ENCODE measurements around the gene OR13C2.
"Not testable (repeated sequence)": the region's sequence is repeated elsewhere in the genome, so short reads cannot be mapped to it uniquely, and the experiment has no call there.

Gene OR13C2

GRCh38 chr9:104605527-104605926 lies at the start of gene OR13C2:
Gene OR13C2 (minus strand): TSS chr9:104605627. CDS start chr9:104605627, 0 bp downstream.
- not testable (repeated sequence) for DNase-seq (ENCODE audit: low read depth, low spot score)

- DNase-seq (ENCODE audit: low read depth, low spot score) = no peak
Measured at GRCh38 chr9:104635456-104635855, 30.0 kb upstream of the OR13C2 start.

DNA sequence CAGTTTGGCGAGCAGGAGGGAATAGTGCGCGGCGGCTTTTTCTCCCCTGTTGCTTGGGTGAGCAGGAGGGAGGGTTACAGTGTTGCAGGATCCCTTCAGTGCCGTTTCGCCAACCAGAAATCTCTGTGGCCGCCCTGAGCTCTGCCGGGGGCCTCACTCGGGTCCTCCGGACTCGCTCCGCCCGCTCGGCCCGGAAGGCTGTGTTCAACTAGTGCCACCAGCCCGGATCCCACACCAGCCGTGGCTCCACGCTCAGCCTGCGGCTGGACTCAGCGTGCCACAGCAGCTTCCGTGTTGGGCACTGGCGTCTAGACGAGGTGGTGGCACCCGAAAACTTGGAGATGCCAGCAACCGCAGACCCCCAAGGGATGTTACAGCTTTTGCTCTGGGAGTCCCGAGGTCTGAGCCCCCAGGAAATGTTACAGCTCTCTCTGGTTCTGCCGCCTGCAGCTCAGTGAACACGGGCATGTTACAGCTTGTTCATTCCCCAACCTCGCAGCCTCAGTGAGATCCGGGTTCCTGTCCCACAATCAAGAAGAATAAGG lies 28.6 kb upstream of the OR13C2 start:
- no peak for DNase-seq (ENCODE audit: low read depth, low spot score)

DNA sequence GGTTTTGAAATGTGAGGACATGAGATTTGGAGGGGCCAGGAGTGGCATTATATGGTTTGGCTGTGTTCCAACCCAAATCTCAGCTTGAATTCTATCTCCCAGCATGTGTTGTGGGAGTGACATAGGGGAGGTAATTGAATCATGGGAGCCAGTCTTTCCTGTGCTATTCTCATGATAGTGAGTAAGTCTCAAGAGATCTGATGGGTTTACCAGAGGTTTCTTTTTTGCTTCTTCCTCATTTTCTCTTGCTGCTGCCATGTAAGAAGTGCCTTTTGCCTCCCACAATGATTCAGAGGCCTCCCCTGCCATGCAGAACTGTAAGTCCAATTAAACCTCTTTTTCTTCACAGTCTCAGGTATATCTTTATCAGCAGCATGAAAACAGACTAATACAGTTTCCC lies 20.5 kb upstream of the OR13C2 start:
- DNase-seq (ENCODE audit: low read depth, low spot score) = not testable (repeated sequence)

GRCh38 chr9:104618104-104618503 lies 12.7 kb upstream of the OR13C2 start, which contains the start of gene OR13C9:
Gene OR13C9 (minus strand): TSS chr9:104618204. CDS start chr9:104618204, 0 bp downstream.
- DNase-seq (ENCODE audit: low read depth, low spot score) = no peak

DNA sequence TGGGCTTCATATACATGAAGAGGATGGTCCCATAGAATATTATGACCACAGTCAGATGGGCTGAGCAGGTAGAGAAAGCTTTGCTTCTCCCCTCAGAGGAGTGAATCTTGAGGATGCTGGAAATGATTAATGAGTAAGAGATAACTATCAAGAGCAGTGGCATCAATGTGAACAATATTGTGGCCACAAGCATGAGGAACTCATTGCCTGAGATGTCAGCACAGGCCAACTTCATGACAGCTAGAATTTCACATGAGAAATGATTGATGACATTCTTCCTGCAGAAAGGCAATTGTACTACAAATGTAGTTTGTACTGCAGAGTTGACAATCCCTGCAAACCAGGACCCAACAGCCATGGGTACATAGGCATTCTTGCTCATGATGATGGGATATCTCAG lies 12.0 kb upstream of the OR13C2 start:
- no peak for DNase-seq (ENCODE audit: low read depth, low spot score)

DNA sequence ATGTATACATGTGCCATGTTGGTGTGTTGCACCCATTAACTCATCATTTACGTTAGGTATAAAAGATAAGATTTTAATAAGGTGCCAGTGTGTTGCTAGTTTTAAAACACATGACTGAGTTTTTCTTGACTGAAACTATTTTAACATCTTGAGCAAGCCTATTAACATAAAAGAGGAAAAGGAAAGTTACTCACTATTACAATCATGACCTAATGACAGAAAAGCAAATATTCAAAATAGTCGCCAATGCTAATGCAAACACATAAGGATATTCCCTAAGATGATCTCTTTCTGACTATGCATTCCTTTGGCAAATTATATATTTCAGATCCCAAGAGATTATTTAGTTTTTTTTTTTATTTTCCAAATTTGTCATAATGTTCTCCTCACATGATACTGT lies 5.8 kb upstream of the OR13C2 start:
- no peak for DNase-seq (ENCODE audit: low read depth, low spot score)

- no peak for DNase-seq (ENCODE audit: low read depth, low spot score)
Measured at GRCh38 chr9:104608336-104608735, 2.9 kb upstream of the OR13C2 start.

- DNase-seq (ENCODE audit: low read depth, low spot score) = no peak
Measured at GRCh38 chr9:104606152-104606551, 725 bp upstream of the OR13C2 start.

- DNase-seq (ENCODE audit: low read depth, low spot score) = no peak
Measured at GRCh38 chr9:104604801-104605200, 626 bp downstream of the OR13C2 start.

- not testable (repeated sequence) for DNase-seq (ENCODE audit: low read depth, low spot score)
Measured at GRCh38 chr9:104599313-104599712, 6.1 kb downstream of the OR13C2 start, which contains the start of gene OR13C5. Gene OR13C5 (minus strand): TSS chr9:104599413. CDS start chr9:104599413, 0 bp downstream.

DNA sequence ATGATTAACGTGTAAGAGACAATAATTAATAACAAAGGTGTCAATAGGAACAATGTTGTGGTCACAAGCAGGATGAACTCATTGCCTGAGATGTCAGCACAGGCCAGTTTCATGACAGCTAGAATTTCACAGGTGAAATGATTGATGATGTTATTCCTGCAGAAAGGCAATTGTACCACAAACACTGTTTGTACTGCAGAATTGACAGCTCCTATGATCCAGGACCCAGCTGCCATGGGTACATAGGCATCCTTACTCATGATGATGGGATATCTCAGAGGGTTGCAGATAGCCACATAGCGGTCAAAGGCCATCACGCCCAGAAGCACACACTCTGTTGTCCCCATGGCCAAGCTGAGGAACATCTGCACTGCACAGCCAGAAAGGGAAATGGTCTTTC lies 6.7 kb downstream of the OR13C2 start:
- not testable (repeated sequence) for DNase-seq (ENCODE audit: low read depth, low spot score)

GRCh38 chr9:104589626-104590025 lies 15.8 kb downstream of the OR13C2 start:
- no peak for DNase-seq (ENCODE audit: low read depth, low spot score)

- no peak for DNase-seq (ENCODE audit: low read depth, low spot score)
Measured at GRCh38 chr9:104586496-104587180, 18.8 kb downstream of the OR13C2 start.

- no peak for DNase-seq (ENCODE audit: low read depth, low spot score)
Measured at GRCh38 chr9:104580562-104580961, 24.9 kb downstream of the OR13C2 start.

DNA sequence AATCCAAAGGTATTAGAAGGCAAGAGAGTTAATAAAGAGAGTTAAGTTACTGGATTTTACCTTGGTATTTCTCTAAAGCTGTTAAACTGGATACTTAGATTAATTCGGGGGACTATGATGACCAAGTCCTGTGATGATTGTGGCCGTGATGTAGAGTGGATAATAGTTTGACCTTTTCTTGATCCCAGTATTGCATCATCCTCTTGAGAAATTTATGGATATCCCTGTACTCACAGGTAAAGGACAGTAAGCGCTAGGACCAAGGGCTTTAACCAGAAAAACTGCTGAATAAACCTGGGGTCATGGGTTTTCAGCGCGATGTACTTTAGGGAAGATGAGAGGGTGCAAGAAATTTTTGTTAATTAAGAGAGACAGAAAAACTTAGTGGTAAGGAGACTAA lies 28.2 kb downstream of the OR13C2 start:
- no peak for DNase-seq (ENCODE audit: low read depth, low spot score)

GRCh38 chr9:104575456-104575855 lies 30.0 kb downstream of the OR13C2 start:
- no peak for DNase-seq (ENCODE audit: low read depth, low spot score)

DNA sequence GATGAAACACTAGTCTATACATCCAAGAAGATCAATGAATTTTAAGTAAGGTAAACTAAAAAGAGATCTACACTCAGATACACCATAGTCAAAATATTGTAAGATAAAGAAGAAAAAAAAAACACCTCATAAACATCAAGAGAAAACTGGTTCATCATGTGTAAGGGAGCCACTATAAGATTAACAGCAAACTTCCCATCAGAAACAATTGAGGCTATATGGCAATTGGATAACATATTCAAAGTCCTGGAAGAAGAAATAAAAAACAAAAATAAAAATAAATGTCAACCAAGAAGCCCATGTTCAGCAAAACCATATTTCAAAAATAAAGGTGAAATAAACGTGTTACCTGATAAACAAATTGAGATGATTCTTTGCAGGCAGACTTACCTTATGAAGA lies 32.8 kb downstream of the OR13C2 start:
- no peak for DNase-seq (ENCODE audit: low read depth, low spot score)

- DNase-seq (ENCODE audit: low read depth, low spot score) = no peak
Measured at GRCh38 chr9:104568868-104569267, 36.6 kb downstream of the OR13C2 start, which contains the start of gene OR13C8. Gene OR13C8 (plus strand): TSS chr9:104569168. CDS start chr9:104569168, 0 bp downstream.

DNA sequence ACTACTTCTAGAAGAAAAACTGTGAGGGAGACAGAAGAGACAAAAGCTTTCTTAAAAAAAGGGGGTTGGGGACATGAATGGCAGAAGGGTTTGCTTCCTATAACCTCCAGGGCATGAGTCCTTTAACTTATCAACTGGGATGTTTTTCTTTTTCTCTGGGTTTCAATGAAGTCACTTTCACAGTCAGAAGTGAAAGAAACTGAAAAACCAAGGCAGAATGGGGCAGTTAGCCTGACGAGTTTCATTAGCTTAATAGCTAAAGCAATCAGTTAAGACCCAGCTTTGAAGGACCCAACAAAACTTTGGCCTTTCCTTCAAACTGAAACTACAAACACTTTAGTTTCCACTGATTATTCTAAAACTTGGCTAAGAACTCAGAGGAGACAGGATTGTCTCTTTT lies 41.1 kb downstream of the OR13C2 start:
- DNase-seq (ENCODE audit: low read depth, low spot score) = no peak

GRCh38 chr9:104556830-104557634 lies 48.4 kb downstream of the OR13C2 start:
- no peak for DNase-seq (ENCODE audit: low read depth, low spot score)

DNA sequence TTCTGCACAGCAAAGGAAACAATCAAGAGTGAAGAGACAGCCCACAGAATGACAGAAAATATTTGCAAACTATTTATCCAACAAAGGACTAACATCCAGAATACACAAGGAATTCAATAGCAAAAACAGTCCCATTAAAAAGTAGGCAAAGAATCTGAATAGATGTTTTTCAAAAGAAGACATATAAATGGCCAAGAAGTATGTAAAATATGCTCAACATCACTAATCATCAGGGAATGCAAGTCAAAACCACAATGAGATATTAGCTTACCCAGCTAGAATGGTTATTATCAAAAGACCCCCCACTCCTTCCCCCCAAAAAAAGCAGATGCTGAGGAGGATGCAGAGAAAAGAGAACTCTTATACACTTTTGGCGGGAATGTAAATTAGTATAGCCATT lies 49.9 kb downstream of the OR13C2 start:
- no peak for DNase-seq (ENCODE audit: low read depth, low spot score)
